Iris pigment epithelial cell (primary cell): Measurements from ENCODE around the gene ANO5.
A peak's percentile ranks its signal among the peaks of the same experiment; 100 is the strongest.
"Not testable (repeated sequence)": the region's sequence is repeated elsewhere in the genome, so short reads cannot be mapped to it uniquely, and the experiment has no call there.

Experiments
- DNase-seq: peaks from one replicate; pipeline ENCODE4 v3.0.0-alpha.2; 2011; ENCODE audit warnings: low read depth

The ANO5 gene

DNA sequence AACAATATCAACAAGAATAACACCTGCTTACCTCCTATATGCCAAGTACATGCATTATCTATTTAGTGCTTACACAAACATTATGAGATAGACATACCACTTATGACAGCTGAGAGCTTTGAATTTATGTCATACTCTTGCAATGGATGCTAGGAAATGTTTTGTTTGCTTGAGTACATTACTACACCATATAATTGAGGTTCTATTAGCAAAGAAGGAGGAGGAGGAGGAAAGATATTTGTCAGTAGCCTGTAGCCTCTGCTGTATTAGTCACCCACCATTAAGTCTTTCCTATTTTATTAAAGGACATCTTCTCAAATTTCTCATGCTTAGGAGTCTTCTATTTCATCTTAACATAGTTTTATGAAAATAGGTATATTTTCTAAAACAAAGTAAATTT lies 6.4 kb downstream of the ANO5 start:
- DNase-seq: no peak

DNA sequence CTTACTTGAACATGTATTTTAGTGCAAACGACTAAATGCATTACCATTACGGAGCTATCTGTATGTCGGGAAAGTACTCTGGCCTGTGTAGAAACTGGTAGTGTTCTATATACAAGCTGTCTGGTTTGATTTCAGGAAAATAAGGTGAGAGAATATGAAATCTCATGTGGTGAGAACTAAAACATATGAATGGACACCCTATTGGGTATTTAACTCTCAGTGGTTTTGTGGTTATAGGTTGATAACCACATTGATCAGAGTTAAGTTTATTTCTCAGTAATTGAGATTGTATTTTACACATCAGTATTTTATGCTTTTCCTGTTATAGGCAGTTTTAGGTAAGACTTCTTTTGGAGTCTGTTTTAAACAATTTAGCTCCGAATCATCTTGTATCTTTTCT lies 10.4 kb downstream of the ANO5 start:
- DNase-seq: no peak

DNA sequence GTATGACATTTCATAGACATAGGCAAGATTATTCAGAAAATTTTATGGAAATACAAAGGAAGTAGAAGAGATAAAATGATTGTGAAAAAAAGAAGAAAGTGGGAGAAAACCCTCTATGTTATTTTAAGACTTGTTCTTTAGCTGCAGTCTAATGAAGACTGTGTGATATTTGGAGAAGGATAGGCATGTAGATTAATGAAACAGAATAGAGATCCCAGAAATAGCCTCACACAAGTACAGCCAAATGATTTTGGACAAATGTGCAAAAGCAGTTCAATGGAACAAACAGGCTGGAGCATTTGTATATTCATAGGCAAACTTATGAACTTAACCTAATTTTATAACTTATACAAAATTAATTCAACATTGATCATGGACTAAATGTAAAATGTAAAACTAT lies 14.3 kb downstream of the ANO5 start:
- DNase-seq: no peak

DNA sequence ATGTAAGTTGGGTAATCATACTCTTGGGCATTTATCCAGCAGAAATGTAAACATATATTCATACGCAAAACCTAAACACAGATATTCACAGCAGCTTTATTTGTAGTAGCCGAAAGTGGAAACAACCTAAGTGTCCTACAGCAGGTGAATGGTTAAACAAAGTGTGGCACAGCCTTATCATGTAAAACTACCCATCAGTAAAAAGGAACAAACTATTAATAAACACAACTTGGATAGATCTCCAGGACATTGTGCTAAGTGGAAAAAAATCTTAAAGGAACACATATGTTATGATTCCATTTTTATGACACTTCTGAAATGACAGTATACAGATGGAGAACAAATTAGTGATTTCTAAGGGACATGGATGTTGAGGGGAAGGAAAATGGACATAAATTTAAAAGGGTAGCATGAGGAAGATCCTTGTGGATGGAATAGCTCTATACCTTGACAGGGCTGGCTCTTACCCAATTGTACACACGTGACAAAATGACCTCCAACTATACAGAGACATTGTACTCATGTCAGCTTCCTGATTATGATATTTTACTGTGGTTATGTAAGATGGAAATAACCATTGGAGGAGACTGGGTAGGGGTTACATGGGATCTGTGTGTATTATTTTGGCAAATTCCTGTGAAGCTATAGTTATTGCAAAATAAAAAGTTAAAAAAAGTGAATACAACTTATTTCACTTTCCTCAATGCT lies 15.4 kb downstream of the ANO5 start:
- no peak for DNase-seq

DNA sequence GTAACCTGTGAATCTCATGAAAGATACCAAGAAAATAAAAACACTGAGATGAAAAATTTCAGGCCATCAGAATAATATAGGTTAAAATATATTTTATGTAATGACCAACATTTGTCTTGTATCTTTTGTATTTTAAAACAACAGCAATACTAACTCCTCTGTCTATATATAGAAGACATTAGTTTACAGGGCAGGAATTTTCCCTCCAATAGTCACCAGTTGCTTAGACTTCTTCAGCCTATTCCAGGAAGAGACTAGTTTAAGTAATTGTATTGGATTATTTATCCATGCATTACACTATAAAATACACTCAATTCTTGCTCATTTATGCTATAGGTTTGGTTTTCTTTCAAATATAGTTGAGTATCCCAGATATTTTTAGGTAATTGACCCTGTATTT lies 24.1 kb downstream of the ANO5 start:
- no peak for DNase-seq

DNA sequence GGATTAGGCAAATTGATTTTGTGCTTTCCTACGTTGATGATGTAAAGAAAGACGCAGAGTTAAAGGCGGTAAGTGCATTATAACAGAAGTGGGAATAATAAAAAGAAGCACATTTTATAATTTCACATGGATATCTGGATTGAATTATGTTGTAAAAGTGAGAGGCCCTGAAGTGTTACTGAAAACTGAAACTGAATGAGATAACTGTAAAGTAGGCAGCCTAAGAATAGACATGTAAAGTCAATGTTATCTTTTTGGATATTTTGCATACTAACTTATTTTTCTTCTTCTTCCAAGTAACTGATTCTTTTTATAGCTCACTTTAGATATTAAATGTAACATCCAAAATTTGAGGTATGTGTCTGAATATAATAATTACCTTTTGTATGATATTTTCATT lies 28.3 kb downstream of the ANO5 start:
- DNase-seq: no peak

DNA sequence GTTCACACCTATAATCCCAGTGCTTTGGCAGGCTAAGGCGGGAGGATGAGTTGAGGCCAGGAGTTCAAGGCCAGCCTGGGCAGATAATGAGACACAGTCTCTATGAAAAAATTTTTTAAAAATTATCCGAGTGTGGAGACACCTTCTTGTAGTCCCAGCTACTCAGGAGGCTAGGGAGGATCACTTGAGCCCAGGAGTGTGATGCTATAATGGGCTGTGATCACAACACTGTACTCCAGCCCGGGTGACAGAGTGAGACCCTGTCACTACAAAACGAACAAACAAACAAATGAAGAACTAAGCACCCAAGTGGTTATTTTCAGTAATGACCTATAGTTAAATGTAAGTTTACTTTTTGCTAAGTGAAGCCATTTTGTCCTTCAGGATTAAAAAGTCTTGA lies 32.3 kb downstream of the ANO5 start:
- DNase-seq: no peak

DNA sequence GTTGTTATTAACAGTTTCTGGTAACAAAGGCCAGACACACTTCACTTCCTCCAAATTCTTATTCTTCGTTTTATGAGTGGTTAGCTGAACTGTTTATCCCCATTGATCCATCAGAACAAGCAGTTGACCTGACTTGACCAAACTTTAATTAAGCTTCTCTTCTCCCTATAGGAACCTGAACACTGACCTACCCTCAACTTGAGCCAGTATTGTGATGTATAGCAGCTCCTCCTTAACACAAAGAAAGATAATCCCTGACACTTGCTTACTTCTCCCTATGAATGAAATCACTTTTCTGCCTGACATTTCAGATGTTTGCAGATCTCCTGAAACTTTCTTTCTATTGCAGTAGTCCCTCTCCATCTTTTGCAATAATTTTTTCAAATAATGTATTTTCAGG lies 41.9 kb downstream of the ANO5 start:
- DNase-seq: no peak

DNA sequence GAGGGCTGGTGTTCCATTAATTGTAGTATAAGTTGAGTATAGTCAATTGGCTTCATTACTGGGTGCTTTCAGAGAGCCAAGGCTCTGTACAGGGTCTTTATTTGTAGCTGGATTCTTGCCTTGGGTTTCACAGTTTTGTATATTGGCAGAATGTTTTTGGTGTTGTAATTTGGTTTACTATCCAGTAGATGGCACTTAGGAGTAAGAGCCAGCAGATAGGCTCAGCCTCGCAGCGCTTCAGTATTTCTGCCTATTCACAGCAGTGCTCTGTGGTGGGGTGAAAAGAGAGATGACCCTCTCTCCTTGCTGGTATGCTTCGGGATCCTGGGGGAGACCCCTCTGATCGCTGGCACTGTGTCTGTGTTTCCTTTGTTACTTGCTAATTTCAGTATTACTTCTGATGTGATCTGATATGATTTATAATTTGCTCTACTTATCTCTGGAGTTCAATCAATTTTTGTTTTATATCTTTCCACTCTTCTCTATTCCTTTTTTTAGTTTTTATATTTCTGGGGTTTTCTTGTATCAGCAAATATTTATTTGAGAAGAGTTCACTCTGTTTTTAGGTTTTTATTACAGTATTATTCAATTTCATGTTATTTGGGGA lies 52.2 kb downstream of the ANO5 start:
- peak; percentile 46 for DNase-seq

DNA sequence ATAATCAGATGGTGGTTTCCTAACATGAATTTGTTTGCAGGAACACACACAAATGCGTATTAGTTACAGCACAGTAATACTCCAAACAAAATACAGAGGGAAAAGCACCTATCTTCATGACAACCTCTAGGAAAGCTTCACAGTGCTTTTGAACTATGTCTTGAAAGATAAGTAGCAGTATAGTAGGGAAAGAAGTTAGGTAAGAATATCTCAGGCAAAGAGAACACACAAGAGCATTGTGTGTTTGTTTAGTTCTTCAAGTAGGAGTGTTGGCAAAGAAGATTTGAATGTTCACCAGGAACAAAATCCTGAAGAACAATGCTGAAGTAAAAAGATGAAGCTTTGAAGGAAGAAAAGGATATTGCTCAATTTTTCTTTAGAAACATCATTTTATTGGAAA lies 54.1 kb downstream of the ANO5 start:
- no peak for DNase-seq

DNA sequence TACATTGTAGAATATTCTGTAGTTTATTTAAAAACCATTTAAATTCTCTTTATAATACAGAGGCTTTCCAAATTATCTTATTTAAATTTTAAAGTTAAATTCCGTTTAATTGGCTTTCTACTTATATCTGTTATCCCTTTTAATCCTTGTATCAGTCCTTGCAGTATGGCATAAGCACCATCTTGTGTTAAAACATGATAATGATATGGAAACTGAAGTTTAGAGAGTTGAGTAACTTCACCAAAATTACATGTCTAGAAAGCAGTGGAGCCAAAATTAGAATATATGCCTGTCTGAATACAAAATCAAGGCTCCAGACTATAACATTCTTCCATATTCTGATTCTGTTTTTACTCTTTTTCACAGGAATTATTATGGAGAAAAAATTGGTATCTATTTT lies 57.0 kb downstream of the ANO5 start:
- no peak for DNase-seq

DNA sequence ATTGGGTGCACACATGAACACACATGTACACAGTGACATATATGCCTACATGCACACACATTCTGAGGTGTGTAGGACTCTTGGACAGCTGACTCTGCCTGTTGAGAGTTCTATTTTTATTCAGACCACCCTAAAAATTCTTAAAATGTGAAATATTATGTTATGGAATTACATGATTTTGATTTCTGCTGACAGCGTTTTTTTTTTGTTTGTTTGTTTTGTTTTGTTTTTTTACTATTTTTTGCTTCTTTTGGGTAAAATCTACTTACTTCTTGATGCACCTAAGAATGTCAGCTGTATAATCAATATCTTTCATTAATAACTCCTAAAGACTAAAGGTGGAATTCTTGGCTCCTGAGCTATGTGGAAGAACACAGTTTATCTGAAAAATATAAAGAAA lies 64.0 kb downstream of the ANO5 start:
- DNase-seq: no peak

DNA sequence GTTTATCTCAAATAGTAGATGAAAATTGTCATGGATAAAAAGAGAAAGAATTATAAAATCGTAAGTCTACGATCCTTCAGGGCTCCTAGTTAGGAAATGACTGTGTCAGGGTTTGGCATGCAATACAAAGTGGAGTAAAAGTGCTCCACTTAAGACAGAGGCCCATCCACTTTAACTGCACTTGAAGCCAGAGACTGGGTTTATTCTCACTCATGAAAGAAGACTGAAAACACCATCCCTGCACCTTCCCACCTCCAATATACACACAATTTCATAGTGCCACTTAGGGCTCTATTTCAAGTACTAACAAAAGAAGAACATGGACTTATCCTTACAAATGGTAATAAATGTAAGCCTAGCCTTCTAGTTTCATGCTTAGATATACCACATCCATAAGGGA lies 70.7 kb downstream of the ANO5 start:
- no peak for DNase-seq

DNA sequence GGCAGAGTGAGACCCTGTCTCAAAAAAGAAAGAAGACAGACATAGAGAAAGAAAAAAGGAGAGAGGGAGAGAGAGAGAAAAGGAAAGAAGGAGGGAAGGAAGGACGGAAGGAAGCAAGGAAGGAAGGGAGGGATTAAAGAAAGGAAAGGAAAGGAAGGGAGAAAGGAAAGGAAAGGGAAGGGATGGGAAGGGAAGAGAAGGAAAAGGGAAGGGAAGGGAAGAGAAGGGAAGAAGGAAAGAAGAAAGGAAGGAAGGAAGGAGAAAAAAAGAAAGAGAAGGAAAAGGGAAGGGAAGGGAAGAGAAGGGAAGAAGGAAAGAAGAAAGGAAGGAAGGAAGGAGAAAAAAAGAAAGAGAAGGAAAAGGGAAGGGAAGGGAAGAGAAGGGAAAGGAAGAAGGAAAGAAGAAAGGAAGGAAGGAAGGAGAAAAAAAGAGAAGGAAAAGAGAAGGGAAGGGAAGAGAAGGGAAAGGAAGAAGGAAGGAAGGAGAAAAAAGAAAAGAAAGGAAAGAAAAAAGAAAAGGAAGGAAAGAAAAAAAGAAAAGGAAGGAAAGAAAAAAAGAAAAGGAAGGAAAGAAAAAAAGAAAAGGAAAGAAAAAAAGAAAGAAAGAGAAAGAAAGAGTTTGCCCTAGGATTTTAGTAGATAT lies 76.2 kb downstream of the ANO5 start:
- DNase-seq: not testable (repeated sequence)

DNA sequence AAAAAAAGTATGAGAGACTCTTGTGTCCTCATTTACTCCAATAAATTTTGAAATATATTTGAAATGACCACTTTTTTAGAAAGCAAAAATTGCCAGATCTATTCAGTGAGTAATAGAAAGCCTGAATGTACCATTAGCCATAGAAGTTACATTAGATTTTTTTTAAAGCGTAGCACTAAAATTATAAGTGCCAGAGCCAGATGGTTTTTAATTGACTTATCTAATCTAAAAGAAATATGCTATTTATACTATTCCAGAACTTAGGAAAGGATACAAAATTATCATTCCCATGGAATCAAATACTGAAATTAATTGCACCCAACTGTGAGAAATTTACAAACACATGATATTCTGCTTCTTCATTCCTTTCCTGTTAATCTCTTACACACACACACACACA lies 80.9 kb downstream of the ANO5 start:
- no peak for DNase-seq

DNA sequence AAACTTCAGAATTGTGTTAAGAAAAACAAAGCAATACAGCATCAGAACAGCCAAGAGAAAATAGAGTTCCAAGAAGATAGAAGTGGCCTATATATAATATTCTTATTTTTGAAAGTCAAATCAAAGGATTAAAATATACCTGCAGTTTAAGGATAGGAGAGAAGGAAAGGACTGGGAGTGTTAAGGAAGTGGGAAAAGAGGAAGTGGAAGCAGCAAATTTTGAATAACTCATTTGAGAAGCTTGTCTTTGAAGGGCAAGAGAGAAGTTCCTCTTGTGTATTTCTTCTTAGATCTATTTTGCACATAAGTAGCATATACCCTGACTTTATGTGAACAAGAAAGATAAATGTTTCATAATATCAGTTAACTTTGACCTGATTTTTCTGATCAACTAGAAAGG lies 82.7 kb downstream of the ANO5 start:
- no peak for DNase-seq

DNA sequence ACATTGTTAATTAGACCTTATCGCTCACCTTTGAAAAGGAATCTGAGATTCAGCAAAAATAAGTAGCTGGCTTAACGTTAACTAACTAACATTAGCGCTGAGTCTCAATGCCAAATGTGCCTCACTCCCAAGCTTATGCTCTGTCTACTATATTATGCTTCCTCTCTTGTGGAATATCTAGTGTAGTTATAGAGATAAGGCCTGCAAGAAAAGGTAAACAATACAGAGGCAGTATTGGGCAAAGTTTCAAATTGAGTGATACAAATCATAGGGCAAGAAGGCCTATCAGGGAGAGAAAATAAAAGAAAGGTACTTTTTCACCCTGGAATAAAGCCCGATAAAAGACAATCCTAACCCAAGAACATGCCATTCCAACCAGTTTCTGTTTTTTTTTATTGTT lies 83.7 kb downstream of the ANO5 start:
- no peak for DNase-seq

DNA sequence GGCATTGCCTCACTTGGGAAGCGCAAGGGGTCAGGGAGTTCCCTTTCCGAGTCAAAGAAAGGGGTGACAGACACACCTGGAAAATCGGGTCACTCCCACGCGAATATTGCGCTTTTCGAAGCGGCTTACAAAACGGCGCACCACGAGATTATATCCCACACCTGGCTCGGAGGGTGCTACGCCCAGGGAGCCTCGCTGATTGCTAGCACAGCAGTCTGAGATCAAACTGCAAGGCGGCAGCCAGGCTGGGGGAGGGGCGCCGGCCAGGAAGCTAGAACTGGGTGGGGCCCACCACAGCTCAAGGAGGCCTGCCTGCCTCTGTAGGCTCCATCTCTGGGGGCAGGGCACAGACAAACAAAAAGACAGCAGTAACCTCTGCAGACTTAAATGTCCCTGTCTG lies 92.1 kb downstream of the ANO5 start:
- not testable (repeated sequence) for DNase-seq

DNA sequence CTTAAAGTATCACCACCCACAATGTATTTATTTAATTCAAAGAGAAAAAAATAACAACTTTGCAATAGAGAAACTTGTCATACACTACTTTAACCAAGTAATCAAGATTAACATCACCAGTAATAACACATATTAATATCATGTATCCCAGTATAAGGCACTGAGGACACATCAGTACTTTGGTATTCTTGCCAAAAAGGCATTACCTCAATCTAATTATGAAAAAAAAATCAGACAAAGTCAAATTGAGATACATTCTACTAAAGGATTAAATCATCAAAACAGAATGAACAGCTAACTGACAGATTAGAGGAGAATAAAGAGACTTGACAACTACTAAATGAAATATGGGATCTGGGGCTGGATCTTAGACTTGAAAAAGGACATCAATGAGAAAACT lies 109.5 kb downstream of the ANO5 start:
- no peak for DNase-seq

DNA sequence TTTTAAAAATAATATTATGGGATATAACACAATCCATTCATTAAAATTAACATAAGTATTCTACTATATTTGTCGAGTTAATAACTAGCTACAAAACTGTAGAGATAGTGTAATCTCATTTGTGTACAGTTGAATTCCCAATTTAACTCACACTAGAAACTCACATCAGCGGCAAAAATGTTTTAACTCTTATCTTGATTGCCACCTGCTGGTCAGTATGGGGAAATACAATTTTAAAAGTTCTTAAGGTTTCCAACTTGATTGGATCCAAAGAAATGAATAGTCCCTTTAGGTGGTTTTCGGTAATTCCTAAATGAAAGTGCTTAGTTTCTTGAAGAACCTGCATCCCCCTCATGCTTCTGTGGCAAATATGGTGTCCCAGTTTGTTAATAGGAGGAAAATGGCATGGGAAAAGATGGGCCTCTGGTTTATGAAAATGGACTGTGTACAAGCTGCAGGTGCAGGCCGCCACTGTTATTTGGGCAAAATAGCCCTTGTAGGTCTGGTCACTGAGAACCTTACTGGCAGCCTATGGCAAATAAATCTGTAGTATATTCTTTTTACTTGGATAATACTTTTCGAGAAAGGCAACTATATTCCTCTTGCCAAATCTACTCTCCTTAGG lies 111.6 kb downstream of the ANO5 start:
- DNase-seq: peak; percentile 42

DNA sequence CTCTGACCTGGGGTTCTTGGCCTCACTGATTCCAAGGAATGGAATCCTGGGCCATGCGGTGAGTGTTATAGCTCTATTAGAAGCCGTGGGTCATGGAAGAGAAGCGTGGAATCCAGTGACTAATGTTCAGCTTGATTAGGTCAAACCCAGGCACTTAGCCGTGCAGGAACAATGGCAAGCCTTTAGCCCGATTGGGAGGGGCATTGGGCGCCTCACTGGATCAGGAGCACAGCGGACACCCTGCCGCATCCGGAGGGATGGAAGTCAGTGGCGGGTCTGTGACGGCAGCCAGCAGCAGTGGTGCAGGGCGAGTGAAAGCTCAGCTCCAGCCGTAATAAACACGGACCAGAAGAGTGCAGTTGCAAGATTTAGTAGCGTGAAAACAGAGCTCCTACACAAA lies 124.8 kb downstream of the ANO5 start:
- DNase-seq: no peak

DNA sequence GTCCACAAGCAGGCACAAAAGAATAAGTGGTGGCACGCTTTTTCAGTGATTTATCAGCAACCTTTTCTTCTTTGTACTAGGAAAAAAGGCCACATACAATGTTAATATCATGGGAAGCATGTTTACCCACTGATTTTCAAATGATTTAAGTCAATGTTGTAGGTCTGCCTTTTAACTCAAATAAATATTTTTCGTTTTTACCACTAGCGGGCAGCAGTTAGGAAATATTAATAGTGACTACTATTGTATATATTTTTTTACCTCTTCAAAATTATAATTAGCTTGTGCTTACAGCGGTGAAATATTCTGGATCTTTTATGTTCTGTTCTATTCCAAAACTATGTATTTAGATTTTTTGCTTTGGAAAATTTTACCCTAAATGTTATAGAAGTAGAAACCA lies 138.9 kb downstream of the ANO5 start:
- DNase-seq: no peak
